K562 (cell line): ENCODE measurements around the gene ZBP1. TPM values are rescaled to one million over a fixed set of nuclear protein-coding genes. Genes with fewer than 3 reads are reported as not detected.

Experiments used
- ATAC-seq: fragments of 200-7000 bp; cut with Tn5 transposase; 3 replicates; pipeline ENCODE4 v1.9.1; 2020; ENCODE audit warnings: moderate library complexity
- BruUV-seq: library from RNA; stranded (reverse); fragments of 400-500 nt; replicated peaks from 2 replicates; lab custom pipeline; 2021; lab: Mats Ljungman, UMichigan
- CTCF ChIA-PET: fragments of 300-600 bp; formaldehyde crosslinking; extraction: SDS; loops from one replicate; lab custom pipeline; 2021; ENCODE audit warnings: low intra/inter-chr PET ratio; lab: Yijun Ruan, JAX
- POLR2A ChIA-PET: fragments of 300-600, 350-650 bp; sonication (Branson Sonifier 250); formaldehyde crosslinking; extraction: SDS; loops from one replicate; lab custom pipeline; 2021; ENCODE audit warnings: antibody characterized with exemption, inconsistent platforms; lab: Yijun Ruan, JAX
- DNase-seq, 4 experiments: peaks; one replicate each; pipeline versions ENCODE4 v3.0.0 to v3.0.0-alpha.2; 2011 to 2018; ENCODE audit warnings: low spot score in 3 of 4, mixed read lengths in 3 of 4; ENCODE audit errors: extremely low read depth in 1 of 4
- FAIRE-seq: peaks from 2 replicates; lab custom pipeline; 2011; peaks lifted over from hg19 to GRCh38; lab: Jason Lieb, UNC
- H2AFZ ChIP-seq: 2 replicates; pipeline ENCODE4 v1.6.0; 2011; ENCODE audit warnings: low read depth, low read length, control low read depth, inconsistent platforms
- H3K27ac ChIP-seq: fragments of 200-600 bp; 3 replicates; pipeline ENCODE4 v1.8.0; 2011; ENCODE audit warnings: low read depth, mild to moderate bottlenecking, control low read depth, inconsistent platforms, low read length, moderate library complexity, mixed read lengths; ENCODE audit errors: extremely low read depth
- H3K27me3 ChIP-seq, 2 experiments: fragments of 300-600 bp in 1 of 2; 2 replicates in 1 of 2; 3 replicates in 1 of 2; pipeline versions ENCODE4 v1.6.0 to v1.8.0; 2011; ENCODE audit warnings: inconsistent platforms in 2 of 2, low read length in 2 of 2, mild to moderate bottlenecking in 1 of 2, mixed read lengths in 1 of 2, moderate library complexity in 1 of 2; ENCODE audit not compliant: control insufficient read depth in 2 of 2, insufficient read depth in 2 of 2
- H3K36me3 ChIP-seq: fragments of 300-600 bp; 3 replicates; pipeline ENCODE4 v1.8.0; 2011; ENCODE audit warnings: mild to moderate bottlenecking, low read length, inconsistent platforms; ENCODE audit not compliant: control insufficient read depth, insufficient read depth
- H3K4me1 ChIP-seq, 2 experiments: fragments of 200-600 bp in 1 of 2; replicated peaks in 1 of 2; 2 replicates in 1 of 2; 3 replicates in 1 of 2; pipeline versions ENCODE4 v1.5.1 to v1.8.0; 2011; ENCODE audit warnings: inconsistent platforms in 2 of 2, low read length in 2 of 2, mild to moderate bottlenecking in 1 of 2, mixed read lengths in 1 of 2, moderate library complexity in 1 of 2; ENCODE audit not compliant: control insufficient read depth in 2 of 2, insufficient read depth in 2 of 2
- H3K4me2 ChIP-seq: 2 replicates; pipeline ENCODE4 v1.6.1; 2011; ENCODE audit warnings: low read length, control low read depth, inconsistent platforms, mixed read lengths; ENCODE audit not compliant: insufficient read depth
- H3K4me3 ChIP-seq: fragments of 200-600 bp; sonication (generic), shearing (Covaris generic); 2 replicates; pipeline ENCODE4 v1.5.1; 2016; ENCODE audit warnings: control low read depth, inconsistent platforms
- H3K79me2 ChIP-seq: fragments of 200-600 bp; 3 replicates; pipeline ENCODE4 v1.8.0; 2011; ENCODE audit warnings: low read length, inconsistent platforms; ENCODE audit not compliant: control insufficient read depth, insufficient read depth
- H3K9ac ChIP-seq, 2 experiments: 2 replicates each; pipeline versions ENCODE4 v1.6.0 to v1.6.1; 2011; ENCODE audit warnings: low read depth in 2 of 2, low read length in 2 of 2, control low read depth in 1 of 2, inconsistent platforms in 1 of 2, mild to moderate bottlenecking in 1 of 2, mixed read lengths in 1 of 2; ENCODE audit not compliant: insufficient read depth in 1 of 2
- H3K9me1 ChIP-seq: one replicate; pipeline ENCODE4 v1.6.0; 2011; ENCODE audit warnings: inconsistent platforms, mild to moderate bottlenecking, low read length, moderate library complexity; ENCODE audit not compliant: control insufficient read depth, insufficient read depth
- H3K9me3 ChIP-seq: replicated peaks from 2 replicates; pipeline ENCODE4 v1.5.1; 2011; ENCODE audit warnings: low read depth, low read length, inconsistent platforms; ENCODE audit not compliant: control insufficient read depth, insufficient read depth
- H4K20me1 ChIP-seq: replicated peaks from 2 replicates; pipeline ENCODE4 v1.6.1; 2011; ENCODE audit warnings: low read length, inconsistent platforms, mixed read lengths; ENCODE audit not compliant: control insufficient read depth, insufficient read depth
- CREB1 ChIP-seq, 2 experiments: sonication (generic) in 1 of 2; formaldehyde crosslinking in 1 of 2; IDR thresholded peaks; 2 replicates each; pipeline versions ENCODE4 v1.6.1 to v1.8.0; 2012 to 2022; ENCODE audit warnings: inconsistent platforms in 1 of 2, mild to moderate bottlenecking in 1 of 2, missing genetic modification reagents in 1 of 2, moderate library complexity in 1 of 2
- ETS2 ChIP-seq: IDR thresholded peaks from 2 replicates; pipeline ENCODE4 v1.6.1; 2016; ENCODE audit warnings: borderline replicate concordance, missing genetic modification characterization, mild to moderate bottlenecking, moderate library complexity, missing compliant biosample characterization; ENCODE audit not compliant: poor library complexity, severe bottlenecking
- GTF2E2 ChIP-seq: fragments of 200-800 bp; sonication (Bioruptor generic); IDR thresholded peaks from 2 replicates; pipeline ENCODE4 v1.6.1; 2016; ENCODE audit warnings: missing genetic modification characterization, missing compliant biosample characterization
- JUN ChIP-seq, 2 experiments: sonication (generic) in 1 of 2; formaldehyde crosslinking in 1 of 2; IDR thresholded peaks; 2 replicates each; pipeline versions ENCODE4 v1.6.1 to v1.8.0; 2012 to 2022; ENCODE audit warnings: borderline replicate concordance in 2 of 2, mild to moderate bottlenecking in 2 of 2, improper control_type of control experiment in 1 of 2, low read depth in 1 of 2, low read length in 1 of 2, missing genetic modification reagents in 1 of 2
- KDM2B ChIP-seq: fragments of 250-450 bp; sonication (Bioruptor Pico); IDR thresholded peaks from 2 replicates; pipeline ENCODE4 v1.8.0; 2021; ENCODE audit warnings: mild to moderate bottlenecking, moderate library complexity
- MCM2 ChIP-seq: fragments of 450-650 bp; IDR thresholded peaks from 2 replicates; pipeline ENCODE4 v1.6.1; 2017; ENCODE audit warnings: low read depth, mild to moderate bottlenecking
- MED1 ChIP-seq: sonication (generic); formaldehyde crosslinking; IDR thresholded peaks from 2 replicates; pipeline ENCODE4 v1.8.1; 2023; ENCODE audit warnings: missing genetic modification reagents, borderline replicate concordance
- NBN ChIP-seq: fragments of 450-650 bp; IDR thresholded peaks from 2 replicates; pipeline ENCODE4 v1.6.1; 2016; ENCODE audit warnings: low read depth, mild to moderate bottlenecking
- TCF7 ChIP-seq: sonication (generic); IDR thresholded peaks from 2 replicates; pipeline ENCODE4 v1.6.1; 2016; ENCODE audit warnings: antibody characterized with exemption, borderline replicate concordance
- TCFL5 ChIP-seq: fragments of 250-450 bp; sonication (Bioruptor Pico); conservative IDR thresholded peaks from 2 replicates; pipeline ENCODE4 v1.6.1; 2021; ENCODE audit warnings: mild to moderate bottlenecking, moderate library complexity, matching md5 sums
- XRCC4 ChIP-seq: IDR thresholded peaks from one replicate; pipeline ENCODE4 v1.6.1; 2011; ENCODE audit not compliant: insufficient read depth, insufficient read length; ENCODE audit errors: extremely low read depth
- ZFPM2 ChIP-seq: fragments of 250-450 bp; sonication (Bioruptor Pico); IDR thresholded peaks from 2 replicates; pipeline ENCODE4 v1.5.1; 2022; ENCODE audit warnings: mild to moderate bottlenecking
- ZNF507 ChIP-seq: conservative IDR thresholded peaks from 2 replicates; pipeline ENCODE4 v1.6.1; 2017; ENCODE audit warnings: missing genetic modification characterization, missing compliant biosample characterization
- ZNF696 ChIP-seq: fragments of 250-450 bp; sonication (Bioruptor Pico); conservative IDR thresholded peaks from 2 replicates; pipeline ENCODE4 v1.4.0; 2020; ENCODE audit warnings: mild to moderate bottlenecking, moderate library complexity
- ZNF707 ChIP-seq: fragments of 250-450 bp; sonication (Bioruptor Pico); conservative IDR thresholded peaks from 2 replicates; pipeline ENCODE4 v1.8.0; 2022; ENCODE audit warnings: inconsistent platforms, mild to moderate bottlenecking, moderate library complexity
- ZNF766 ChIP-seq: fragments of 200-800 bp; sonication (Bioruptor generic); conservative IDR thresholded peaks from 2 replicates; pipeline ENCODE4 v1.6.1; 2016; ENCODE audit warnings: missing genetic modification characterization, missing compliant biosample characterization
- WGBS: fragments of 100-300 bp; shearing (Covaris generic); methylation state at CpG from one replicate; pipeline ENCODE4 v1.1.6; 2016; ENCODE audit warnings: low coverage, mixed read lengths; ENCODE audit not compliant: insufficient coverage; ENCODE audit errors: missing lambda C conversion rate; 5-methylcytosine and 5-hydroxymethylcytosine counted together
- in situ Hi-C: fragments of 300-500 bp; cut with MboI; formaldehyde crosslinking; loops from 4 replicates; pipeline ENCODE4 v1.15.0; 2018; ENCODE audit warnings: inconsistent platforms, mixed read lengths
- intact Hi-C: fragments of 100-400 bp; cut with micrococcal nuclease; formaldehyde crosslinking; loops from 2 replicates; pipeline ENCODE4 v1.14.2; 2022
- polyA plus RNA-seq, 8 experiments: library from polyadenylated mRNA; depleted of rRNA in 4 of 8; stranded (reverse) in 5 of 8; unstranded in 3 of 8; fragments of >200 nt; fragmentation: Nextera tagmentation in 2 of 8; fragmentation: Illumina TruSeq in 1 of 8; extraction: Ambion mirVana in 2 of 8; extraction: Trizol in 1 of 8; gene quantifications; 2 replicates each; pipeline versions ENCODE4 v1.2.1 to v1.2.3, GENCODE V29; 2011 to 2014; ENCODE audit warnings: inconsistent platforms in 1 of 8, missing spikeins in 1 of 8
- total RNA-seq, 7 experiments: library from RNA; depleted of rRNA in 6 of 7; stranded (reverse); fragments of >200 nt in 6 of 7; fragmentation: Illumina TruSeq in 2 of 7; extraction: Trizol in 2 of 7; gene quantifications; 2 replicates each; pipeline versions ENCODE4 v1.2.1 to v1.2.3, GENCODE V29; 2011 to 2021; ENCODE audit warnings: low replicate concordance in 1 of 7

Gene ZBP1
- total and polyA plus RNA-seq, 9 of the 15 experiments (the other 6 are each of a cell fraction or from before 2014, with no cell fraction given): not detected

- POLR2A ChIA-PET: no interaction called here
Observed at GRCh38 chr20:57633945-57634491, 13.8 kb upstream of the ZBP1 start.

More at GRCh38 chr20:57633945-57634491, 13.8 kb upstream of the ZBP1 start:
- ATAC-seq (no peak), FAIRE-seq (no peak), DNase-seq (no peak)
- Histone ChIP-seq H3K4me2 (no peak overlapping the region), H3K79me2 (no peaks in the 10 kb centered on the region), H2AFZ (no peak overlapping the region), H3K4me3 (no peak overlapping the region), H3K36me3 (no peaks in the 10 kb centered on the region), H3K9me3 (no peaks in the 10 kb centered on the region), H3K9me1 (no peaks in the 10 kb centered on the region), H3K4me1 (peaks cover 0 to under 1% of the 10 kb centered on the region in 2 experiments; a peak in 1 of 5 replicates), H3K9ac (no peak overlapping the region), H4K20me1 (no peaks in the 10 kb centered on the region), H3K27me3 (peaks cover 12 to 15% of the 10 kb centered on the region in 2 experiments; a peak in 4 of 5 replicates), H3K27ac (no peak overlapping the region)
- CTCF ChIA-PET: no interaction called here
- intact Hi-C loops (no loop called here), in situ Hi-C loops (no loop called here)
- no TSS peak for BruUV-seq
- WGBS: 0% methylated on average over 2 of the region's 2 CpGs
- TF ChIP-seq TCF7 (no peak), NBN (no peak), ZNF696 (CRISPR knock-in tag) (no peak), GTF2E2 (no peak), ZNF766 (CRISPR knock-in tag) (no peak), ZFPM2 (CRISPR knock-in tag) (no peak), ZNF707 (no peak), JUN (IDR thresholded peaks at IDR 0.05; ENCODE audit: borderline replicate concordance, low read depth, low read length) (no peak), JUN (CRISPR knock-in tag; IDR thresholded peaks at IDR 0.05; ENCODE audit: borderline replicate concordance) (no peak), ETS2 (tag) (no peak), CREB1 (IDR thresholded peaks at IDR 0.05) (no peak), CREB1 (CRISPR knock-in tag; IDR thresholded peaks at IDR 0.05) (no peak), KDM2B (CRISPR knock-in tag) (no peak), MED1 (CRISPR knock-in tag) (no peak), TCFL5 (no peak), XRCC4 (no peak), MCM2 (no peak), ZNF507 (tag) (no peak)
